K562 treated with DMSO at 1 percent for 48 hours (cell line): ENCODE data around the gene FAM81B. TPM values are rescaled to one million over a fixed set of nuclear protein-coding genes. Genes with fewer than 3 reads are reported as not detected.

Experiments used
- total RNA-seq: library from RNA; unstranded; fragments of 300-600 nt; gene quantifications from 2 replicates; pipeline ENCODE4 v1.2.3, GENCODE V29; 2022; ENCODE audit warnings: low replicate concordance; ENCODE audit errors: extremely low read depth

The FAM81B gene, protein sequence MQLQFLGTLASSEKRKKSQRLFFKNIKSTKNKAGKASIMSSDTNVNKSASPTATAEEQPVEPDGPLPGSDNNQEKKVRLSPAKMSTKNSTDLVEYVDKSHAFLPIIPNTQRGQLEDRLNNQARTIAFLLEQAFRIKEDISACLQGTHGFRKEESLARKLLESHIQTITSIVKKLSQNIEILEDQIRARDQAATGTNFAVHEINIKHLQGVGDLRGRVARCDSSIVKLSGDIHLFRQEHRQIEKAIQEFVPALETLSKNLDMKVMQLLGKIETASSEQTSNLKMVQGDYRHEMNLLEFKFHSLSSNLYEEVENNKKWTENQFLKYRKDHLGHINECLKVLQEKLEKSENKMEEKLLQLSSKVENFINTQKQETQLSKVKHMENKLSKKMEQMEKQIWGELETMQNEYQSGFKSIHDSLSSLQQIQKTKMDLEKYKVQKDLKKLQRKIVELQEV
- not detected in 2 replicates for total RNA-seq

DNA sequence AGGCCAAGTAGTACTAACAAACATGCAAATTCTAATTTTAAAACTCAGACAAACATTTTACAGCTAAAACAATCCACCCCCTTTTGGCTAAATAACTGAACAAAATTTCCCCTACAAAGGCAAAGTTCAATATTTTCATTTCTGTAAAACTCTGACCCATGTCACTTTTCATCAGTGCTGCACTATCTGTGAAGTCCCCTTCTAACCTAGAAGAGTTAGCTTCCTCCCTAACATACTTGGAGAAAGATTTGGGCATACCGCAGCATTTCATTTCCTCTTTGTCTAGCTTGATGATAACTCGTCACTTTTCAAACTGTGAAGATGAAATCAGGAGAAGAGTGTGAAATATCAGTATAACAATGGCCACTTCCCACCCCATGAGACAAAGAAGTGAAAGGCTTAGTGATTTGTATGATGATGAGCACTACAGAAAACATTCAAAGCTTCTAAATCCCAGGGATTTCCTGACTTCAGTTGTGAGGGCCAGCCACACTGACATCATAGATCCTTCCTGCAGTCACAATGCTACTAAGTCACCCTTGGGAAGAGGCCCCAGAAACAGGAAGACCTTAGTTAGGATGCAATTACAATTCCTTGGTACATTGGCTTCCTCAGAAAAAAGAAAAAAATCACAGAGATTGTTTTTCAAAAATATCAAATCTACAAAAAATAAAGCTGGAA is at the start of gene FAM81B:
FAM81B (plus strand) TSS at position 555 of the 681 bp plus-strand sequence; CDS start at position 579, 24 bp downstream.

Other genes with a start within 250 kb of the FAM81B start
- not detected in 2 replicates for gene MCTP1, start 106.3 kb upstream of the FAM81B start, total RNA-seq
- not detected in 2 replicates for gene SKIC3, start 163.6 kb downstream of the FAM81B start, total RNA-seq
- gene ARSK, start 163.7 kb downstream of the FAM81B start, total RNA-seq, result not detected in 2 replicates
- gene GPR150, start 228.7 kb downstream of the FAM81B start, total RNA-seq, result not detected in 2 replicates